Choroid plexus epithelial cell (primary cell): ENCODE results near the gene PSMB2.

Experiments used
- DNase-seq: peaks from one replicate; pipeline ENCODE4 v3.0.0-alpha.2; 2010; ENCODE audit warnings: low read depth
- H3K4me3 ChIP-seq: 2 replicates; pipeline ENCODE4 v1.5.1; 2011; ENCODE audit warnings: low read depth, mild to moderate bottlenecking, control low read depth, low read length, moderate library complexity
- CTCF ChIP-seq: conservative IDR thresholded peaks from 2 replicates; pipeline ENCODE4 v1.5.1; 2011; ENCODE audit warnings: low read depth, mild to moderate bottlenecking, control low read depth, inconsistent platforms, low read length, moderate library complexity

PSMB2 gene

DNA sequence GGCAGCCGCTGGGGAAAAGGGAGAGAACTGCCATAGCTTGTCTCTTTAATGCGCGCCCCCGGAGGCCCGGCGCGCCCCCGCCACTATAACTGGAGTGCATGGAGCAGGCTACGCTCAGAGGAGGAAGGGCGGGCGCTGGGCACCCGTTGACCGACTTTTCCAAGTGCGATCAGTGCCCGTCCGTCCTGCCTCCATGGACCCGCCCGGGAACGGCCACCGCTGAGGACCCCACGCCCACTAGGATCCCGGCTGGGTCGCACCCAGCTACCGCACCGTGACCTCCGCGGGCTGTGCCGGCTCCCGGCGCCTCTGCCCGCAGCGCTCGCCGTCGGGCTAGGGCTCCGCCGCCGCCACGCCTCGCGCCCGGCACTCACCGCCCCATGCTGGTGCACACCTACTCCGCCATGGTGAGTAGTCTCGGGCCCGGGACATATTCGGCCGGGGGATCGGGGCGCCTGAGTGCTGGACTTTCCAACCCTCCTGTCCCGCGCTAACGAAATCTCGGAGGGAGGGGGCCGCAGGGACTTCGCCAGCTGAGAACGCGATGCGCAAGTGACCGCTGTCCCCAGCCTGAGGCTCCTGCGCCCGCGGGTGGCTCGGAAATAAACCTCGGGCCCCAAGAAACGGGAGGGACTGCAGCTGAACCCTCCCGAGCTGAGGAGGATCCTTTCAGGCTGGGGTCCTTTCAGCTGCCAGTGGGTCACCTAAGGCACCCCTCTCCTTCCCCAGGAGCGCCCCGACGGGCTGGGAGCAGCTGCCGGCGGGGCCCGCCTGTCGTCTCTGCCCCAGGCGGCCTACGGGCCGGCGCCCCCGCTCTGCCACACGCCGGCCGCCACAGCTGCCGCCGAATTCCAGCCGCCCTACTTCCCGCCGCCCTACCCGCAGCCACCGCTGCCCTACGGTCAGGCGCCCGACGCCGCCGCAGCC is 67.9 kb downstream of the PSMB2 start, which contains the start of gene TFAP2E:
Gene TFAP2E (plus strand): TSS at position 117 of the 927 bp plus-strand sequence. CDS start 264 bp downstream, at position 381.
- no peak for DNase-seq
- H3K4me3 ChIP-seq, result peak within 1 kb of the TSS; percentile 60
- TF ChIP-seq CTCF, result no peak

DNA sequence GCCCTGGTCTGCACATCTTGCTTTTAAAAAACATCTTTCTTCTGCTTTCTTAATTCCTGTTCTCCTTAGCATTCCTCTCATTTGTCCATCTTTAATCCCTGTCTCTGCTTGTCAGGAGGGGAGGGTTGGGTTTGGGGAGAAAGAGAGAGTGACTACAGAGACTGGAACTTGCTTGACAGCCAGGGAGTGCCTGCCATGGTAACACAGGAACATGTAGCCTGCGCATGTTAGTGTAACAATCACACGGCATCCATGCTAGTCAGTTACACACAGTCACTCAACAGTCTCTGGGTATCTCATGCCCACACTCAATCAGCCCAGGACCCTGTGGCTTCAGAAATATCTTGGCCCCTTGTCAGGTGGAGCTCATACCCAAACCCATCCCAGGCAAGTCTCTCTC is 69.0 kb downstream of the PSMB2 start:
- DNase-seq, result no peak
- no peak for TF ChIP-seq CTCF
- no peak overlapping the region for H3K4me3 ChIP-seq

DNA sequence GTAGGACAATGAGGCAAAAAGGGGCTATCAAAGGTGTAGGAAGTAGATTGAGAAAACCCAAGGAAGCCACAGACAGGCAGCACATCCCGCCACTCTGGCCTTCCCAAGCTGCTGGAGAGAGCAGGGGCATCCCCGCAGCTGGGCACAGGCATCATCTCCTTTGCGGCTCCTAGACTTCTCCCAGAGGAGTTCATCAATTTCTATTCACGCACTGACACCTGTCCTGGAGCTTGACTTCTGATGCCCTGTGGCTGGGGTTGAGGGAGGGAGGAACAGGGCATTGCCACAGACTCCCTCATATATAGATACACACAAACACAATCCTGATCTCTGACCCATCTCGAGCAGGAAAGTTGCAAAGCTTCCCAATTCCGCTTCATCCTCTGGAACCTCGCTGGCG is 70.1 kb downstream of the PSMB2 start:
- TF ChIP-seq CTCF, result no peak
- no peak overlapping the region for H3K4me3 ChIP-seq
- no peak for DNase-seq

DNA sequence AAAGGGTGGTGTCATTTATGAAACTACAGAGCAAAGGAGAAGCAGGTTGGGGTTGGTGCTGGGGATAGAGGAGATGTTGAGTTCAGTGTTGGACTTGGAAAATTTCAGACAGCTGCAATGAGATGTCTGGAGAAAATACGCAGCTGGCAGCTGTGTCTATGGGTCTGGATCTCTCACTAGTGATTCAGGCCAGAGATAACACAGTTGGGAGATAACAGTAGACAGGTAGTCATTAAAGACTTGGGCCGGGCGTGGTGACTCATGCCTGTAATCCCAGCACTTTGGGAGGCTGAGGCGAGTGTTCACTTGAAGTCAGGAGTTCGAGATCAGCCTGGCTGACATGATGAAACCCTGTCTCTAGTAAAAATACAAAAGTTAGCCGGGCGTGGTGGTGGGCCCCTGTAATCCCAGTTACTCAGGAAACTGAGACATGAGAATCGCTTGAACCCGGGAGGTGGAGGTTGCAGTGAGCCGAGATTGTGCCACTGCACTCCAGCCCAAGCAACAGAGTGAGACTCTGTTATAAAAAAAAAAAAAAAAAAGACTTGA is 70.7 kb downstream of the PSMB2 start:
- DNase-seq, result no peak
- H3K4me3 ChIP-seq, result no peak overlapping the region
- TF ChIP-seq CTCF, result no peak

- no peak for DNase-seq
- no peak for TF ChIP-seq CTCF
- no peak overlapping the region for H3K4me3 ChIP-seq
Measured at GRCh38 chr1:35569936-35570335, 71.4 kb downstream of the PSMB2 start.

DNA sequence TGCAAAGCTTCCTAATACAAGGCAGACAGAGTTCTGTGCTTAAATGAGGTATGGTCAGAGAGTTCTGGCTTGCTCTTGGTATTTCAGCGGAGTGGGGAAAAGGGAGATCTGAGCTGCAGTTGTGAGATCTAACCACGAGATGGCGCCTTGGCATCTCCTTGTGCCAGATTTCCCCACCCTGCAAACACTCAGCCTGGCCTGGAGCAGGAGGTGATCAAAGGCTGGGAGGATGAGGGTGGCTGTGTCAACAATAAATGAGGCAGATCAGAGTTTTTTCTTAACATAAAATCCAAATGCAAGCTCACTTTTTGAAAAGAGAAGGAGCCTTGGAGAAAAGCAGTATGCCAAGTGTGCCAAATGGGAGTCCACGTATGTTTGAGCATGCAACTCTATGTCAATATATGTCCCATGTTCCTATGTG is 72.3 kb downstream of the PSMB2 start:
- TF ChIP-seq CTCF, result peak; percentile 97
- no peak overlapping the region for H3K4me3 ChIP-seq
- DNase-seq, result peak; percentile 85
